Ishikawa (cell line): Measurements from ENCODE around the gene PRUNE2.

Experiments
- CEBPB ChIP-seq: IDR thresholded peaks from 2 replicates; pipeline ENCODE4 v1.6.1; 2012
- CREB1 ChIP-seq: IDR thresholded peaks from 2 replicates; pipeline ENCODE4 v1.6.1; 2012; ENCODE audit warnings: low read depth
- EGR1 ChIP-seq: IDR thresholded peaks from 2 replicates; pipeline ENCODE4 v1.6.1; 2012
- EP300 ChIP-seq: IDR thresholded peaks from 2 replicates; pipeline ENCODE4 v1.6.1; 2012; ENCODE audit warnings: borderline replicate concordance
- FOXM1 ChIP-seq: IDR thresholded peaks from 2 replicates; pipeline ENCODE4 v1.6.1; 2012; ENCODE audit warnings: low read depth, borderline replicate concordance
- NFIC ChIP-seq: IDR thresholded peaks from 2 replicates; pipeline ENCODE4 v1.6.1; 2012
- RAD21 ChIP-seq: IDR thresholded peaks from 2 replicates; pipeline ENCODE4 v1.6.1; 2012; ENCODE audit warnings: low read depth
- TAF1 ChIP-seq: IDR thresholded peaks from 2 replicates; pipeline ENCODE4 v1.6.1; 2012; ENCODE audit warnings: low read depth, mild to moderate bottlenecking
- TCF12 ChIP-seq: IDR thresholded peaks from 2 replicates; pipeline ENCODE4 v1.6.1; 2012; ENCODE audit warnings: low read depth
- TEAD4 ChIP-seq: IDR thresholded peaks from 2 replicates; pipeline ENCODE4 v1.6.1; 2012
- YY1 ChIP-seq: IDR thresholded peaks from 2 replicates; pipeline ENCODE4 v1.6.1; 2012; ENCODE audit warnings: low read depth
- ZBTB7A ChIP-seq: IDR thresholded peaks from 2 replicates; pipeline ENCODE4 v1.6.1; 2012; ENCODE audit warnings: low read depth
- TF ChIP-seq, protein P1 (sequence below): IDR thresholded peaks from 2 replicates; pipeline ENCODE4 v1.6.1; 2012; ENCODE audit warnings: low read depth, mild to moderate bottlenecking
- TF ChIP-seq, protein P2 (sequence below): IDR thresholded peaks from 2 replicates; pipeline ENCODE4 v1.6.1; 2012
- TF ChIP-seq, protein P3 (sequence below): IDR thresholded peaks from 2 replicates; pipeline ENCODE4 v1.6.1; 2012

Gene PRUNE2

DNA sequence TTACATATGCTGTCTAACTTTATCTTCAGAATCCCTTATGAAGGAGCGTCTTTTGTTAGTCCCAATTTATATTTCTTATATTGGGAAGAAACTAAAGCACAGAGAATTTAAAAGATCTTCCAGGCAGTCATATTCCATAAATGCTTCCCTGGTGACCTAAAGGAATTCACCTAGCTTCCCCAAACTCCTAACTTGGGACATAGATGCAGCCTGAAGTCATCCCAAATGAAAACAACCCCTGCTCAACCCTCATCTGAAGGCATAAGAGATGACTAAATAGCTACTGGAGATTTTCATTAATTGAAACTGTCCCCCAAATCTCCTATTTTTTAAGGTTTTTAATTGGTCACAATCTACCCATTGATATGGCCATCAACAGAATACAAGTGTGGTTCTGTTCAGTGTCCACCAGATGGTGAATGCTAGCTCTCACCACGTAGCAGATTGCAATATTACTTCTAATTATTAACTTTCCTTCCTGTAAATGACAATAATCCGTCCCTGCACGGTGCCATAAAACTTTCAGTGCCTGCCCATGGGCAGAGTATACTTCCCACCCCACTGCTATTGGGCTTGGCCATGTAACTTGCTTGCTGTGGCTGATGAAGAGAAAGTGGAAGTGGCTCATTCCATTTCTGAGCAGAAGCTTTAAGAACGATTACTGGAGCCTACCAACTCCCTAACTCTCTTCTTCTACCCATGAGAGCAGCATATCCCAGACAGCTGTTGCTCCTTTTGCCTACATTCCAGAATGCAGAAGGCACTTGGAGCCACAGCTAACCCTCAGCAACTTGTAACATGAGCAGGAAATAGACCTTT is 18.7 kb downstream of the PRUNE2 start:
- TF ChIP-seq TAF1 (no peak), TEAD4 (no peak), NFIC (no peak), EP300 (no peak)

DNA sequence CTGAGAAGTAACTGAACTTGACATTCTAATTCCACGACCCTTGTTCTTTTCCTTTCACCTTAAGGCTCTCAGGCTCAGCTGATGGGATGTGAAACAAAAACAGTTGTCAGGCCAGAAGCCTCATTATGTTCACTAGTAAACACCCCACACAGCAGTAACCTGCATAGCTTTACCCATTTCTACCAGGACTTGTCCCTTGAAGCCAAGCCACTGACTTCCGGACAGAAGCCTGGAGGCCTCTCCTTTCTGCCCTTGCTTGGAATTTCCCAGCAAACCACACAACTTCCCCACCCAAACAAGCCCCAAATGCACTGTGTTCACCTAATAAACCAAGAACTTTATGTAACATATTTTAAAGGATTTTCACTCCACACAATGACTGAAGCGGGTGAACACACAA is 19.6 kb downstream of the PRUNE2 start:
- TF ChIP-seq ZBTB7A, result no peak
- TF ChIP-seq, protein P1, sequence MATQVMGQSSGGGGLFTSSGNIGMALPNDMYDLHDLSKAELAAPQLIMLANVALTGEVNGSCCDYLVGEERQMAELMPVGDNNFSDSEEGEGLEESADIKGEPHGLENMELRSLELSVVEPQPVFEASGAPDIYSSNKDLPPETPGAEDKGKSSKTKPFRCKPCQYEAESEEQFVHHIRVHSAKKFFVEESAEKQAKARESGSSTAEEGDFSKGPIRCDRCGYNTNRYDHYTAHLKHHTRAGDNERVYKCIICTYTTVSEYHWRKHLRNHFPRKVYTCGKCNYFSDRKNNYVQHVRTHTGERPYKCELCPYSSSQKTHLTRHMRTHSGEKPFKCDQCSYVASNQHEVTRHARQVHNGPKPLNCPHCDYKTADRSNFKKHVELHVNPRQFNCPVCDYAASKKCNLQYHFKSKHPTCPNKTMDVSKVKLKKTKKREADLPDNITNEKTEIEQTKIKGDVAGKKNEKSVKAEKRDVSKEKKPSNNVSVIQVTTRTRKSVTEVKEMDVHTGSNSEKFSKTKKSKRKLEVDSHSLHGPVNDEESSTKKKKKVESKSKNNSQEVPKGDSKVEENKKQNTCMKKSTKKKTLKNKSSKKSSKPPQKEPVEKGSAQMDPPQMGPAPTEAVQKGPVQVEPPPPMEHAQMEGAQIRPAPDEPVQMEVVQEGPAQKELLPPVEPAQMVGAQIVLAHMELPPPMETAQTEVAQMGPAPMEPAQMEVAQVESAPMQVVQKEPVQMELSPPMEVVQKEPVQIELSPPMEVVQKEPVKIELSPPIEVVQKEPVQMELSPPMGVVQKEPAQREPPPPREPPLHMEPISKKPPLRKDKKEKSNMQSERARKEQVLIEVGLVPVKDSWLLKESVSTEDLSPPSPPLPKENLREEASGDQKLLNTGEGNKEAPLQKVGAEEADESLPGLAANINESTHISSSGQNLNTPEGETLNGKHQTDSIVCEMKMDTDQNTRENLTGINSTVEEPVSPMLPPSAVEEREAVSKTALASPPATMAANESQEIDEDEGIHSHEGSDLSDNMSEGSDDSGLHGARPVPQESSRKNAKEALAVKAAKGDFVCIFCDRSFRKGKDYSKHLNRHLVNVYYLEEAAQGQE, result no peak
- no peak for TF ChIP-seq TCF12
- no peak for TF ChIP-seq CEBPB
- no peak for TF ChIP-seq NFIC
- no peak for TF ChIP-seq RAD21
- TF ChIP-seq TAF1, result no peak
- no peak for TF ChIP-seq CREB1
- no peak for TF ChIP-seq FOXM1
- TF ChIP-seq, protein P2, sequence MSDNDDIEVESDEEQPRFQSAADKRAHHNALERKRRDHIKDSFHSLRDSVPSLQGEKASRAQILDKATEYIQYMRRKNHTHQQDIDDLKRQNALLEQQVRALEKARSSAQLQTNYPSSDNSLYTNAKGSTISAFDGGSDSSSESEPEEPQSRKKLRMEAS, result no peak
- no peak for TF ChIP-seq EGR1
- TF ChIP-seq, protein P3, sequence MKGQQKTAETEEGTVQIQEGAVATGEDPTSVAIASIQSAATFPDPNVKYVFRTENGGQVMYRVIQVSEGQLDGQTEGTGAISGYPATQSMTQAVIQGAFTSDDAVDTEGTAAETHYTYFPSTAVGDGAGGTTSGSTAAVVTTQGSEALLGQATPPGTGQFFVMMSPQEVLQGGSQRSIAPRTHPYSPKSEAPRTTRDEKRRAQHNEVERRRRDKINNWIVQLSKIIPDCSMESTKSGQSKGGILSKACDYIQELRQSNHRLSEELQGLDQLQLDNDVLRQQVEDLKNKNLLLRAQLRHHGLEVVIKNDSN, result no peak
- TF ChIP-seq YY1, result no peak
- no peak for TF ChIP-seq TEAD4
- TF ChIP-seq EP300, result no peak

DNA sequence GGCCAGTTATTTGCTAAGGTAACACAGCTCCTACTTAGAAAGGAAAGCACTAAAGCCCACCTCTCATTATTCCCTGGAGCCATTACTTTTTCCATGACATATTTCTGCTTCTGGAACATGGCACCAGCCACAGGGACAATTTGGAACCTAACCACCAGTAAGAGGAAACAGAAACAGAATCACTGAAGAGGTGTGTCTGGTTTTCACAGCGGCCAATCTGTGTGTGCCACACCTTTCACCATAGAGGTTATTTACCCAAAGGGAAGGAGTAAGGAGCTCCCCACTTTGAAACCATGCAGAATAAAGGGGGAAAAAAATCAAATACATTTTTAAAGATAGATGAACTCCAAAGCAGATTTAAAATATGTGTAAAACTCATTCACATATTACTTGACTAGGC is 21.1 kb downstream of the PRUNE2 start:
- TF ChIP-seq, protein P3, result no peak
- TF ChIP-seq NFIC (no peak), CEBPB (no peak), TAF1 (no peak), TEAD4 (no peak), YY1 (no peak), ZBTB7A (no peak)

DNA sequence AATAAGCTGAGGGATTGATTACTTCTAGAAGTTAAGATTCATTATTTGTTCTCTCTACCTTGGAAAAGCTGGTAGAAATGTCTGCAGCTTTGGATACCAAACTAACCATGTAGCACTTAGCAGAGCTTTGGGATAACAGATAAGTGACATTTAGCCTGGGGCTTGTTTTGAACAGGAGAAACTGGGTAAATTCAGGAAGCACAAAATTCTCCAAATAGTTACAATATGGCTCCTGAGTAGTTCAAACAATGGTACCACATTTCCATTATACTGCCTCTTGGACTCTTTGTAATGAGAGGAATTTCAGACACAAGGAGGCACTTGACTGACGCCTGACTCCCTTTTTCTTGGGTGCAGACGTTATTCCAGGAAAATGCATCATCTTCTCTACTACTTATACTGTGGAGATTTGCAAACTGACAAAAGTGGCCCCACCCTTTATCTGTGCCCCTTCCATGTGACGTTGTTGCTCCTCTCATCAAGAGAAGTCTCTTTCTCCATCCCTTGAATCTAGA is 22.5 kb downstream of the PRUNE2 start:
- TF ChIP-seq CEBPB, result no peak
- TF ChIP-seq EP300, result no peak
- TF ChIP-seq RAD21, result no peak
- TF ChIP-seq EGR1, result no peak
- no peak for TF ChIP-seq NFIC
- TF ChIP-seq, protein P2, result no peak
- TF ChIP-seq TAF1, result no peak
- TF ChIP-seq CREB1, result no peak
- TF ChIP-seq, protein P1, result no peak
- TF ChIP-seq TCF12, result no peak
- TF ChIP-seq ZBTB7A, result no peak
- TF ChIP-seq, protein P3, result no peak
- TF ChIP-seq TEAD4, result no peak
- TF ChIP-seq YY1, result no peak
- TF ChIP-seq FOXM1, result no peak

DNA sequence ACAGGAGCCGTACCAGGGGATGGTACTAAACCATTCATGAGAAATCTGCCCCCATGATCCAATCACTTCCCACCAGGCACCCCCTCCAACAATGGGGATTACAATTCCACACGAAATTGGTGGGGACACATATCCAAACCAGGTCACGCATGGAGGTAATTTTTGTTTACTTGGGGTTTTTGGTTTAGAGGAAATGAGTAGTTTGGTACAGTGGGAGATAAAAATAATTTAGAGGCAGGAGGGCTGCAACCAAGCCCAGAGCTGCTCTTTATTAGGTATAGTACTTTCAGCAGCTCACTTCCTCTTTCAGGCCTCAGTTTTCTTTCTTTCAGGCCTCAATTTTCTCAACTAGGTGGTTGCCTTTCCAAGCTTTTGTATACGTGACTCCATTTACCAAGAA is 23.2 kb downstream of the PRUNE2 start:
- TF ChIP-seq TCF12 (no peak), YY1 (no peak), EP300 (no peak), CEBPB (no peak), TEAD4 (no peak), TAF1 (no peak)
- TF ChIP-seq, protein P3, result no peak
